Measurements from ENCODE around the gene RNU2-1.
"Not testable (repeated sequence)": the region's sequence is repeated elsewhere in the genome, so short reads cannot be mapped to it uniquely, and the experiment has no call there.

RNU2-1 gene

GRCh38 chr17:43233877-43234276 lies at the start of gene RNU2-1:
TSS of gene RNU2-1 (minus strand) at chr17:43233977.
- not testable (repeated sequence) for DNase-seq (ENCODE audit: low read depth); H3K4me3 ChIP-seq (ENCODE audit: low read depth, low read length)

GRCh38 chr17:43272914-43273313 lies 39.1 kb upstream of the RNU2-1 start:
- DNase-seq (ENCODE audit: low read depth); H3K4me3 ChIP-seq (ENCODE audit: low read depth, low read length): not testable (repeated sequence)

GRCh38 chr17:43272483-43272882 lies 38.7 kb upstream of the RNU2-1 start:
- not testable (repeated sequence) for DNase-seq (ENCODE audit: low read depth); H3K4me3 ChIP-seq (ENCODE audit: low read depth, low read length)

DNA sequence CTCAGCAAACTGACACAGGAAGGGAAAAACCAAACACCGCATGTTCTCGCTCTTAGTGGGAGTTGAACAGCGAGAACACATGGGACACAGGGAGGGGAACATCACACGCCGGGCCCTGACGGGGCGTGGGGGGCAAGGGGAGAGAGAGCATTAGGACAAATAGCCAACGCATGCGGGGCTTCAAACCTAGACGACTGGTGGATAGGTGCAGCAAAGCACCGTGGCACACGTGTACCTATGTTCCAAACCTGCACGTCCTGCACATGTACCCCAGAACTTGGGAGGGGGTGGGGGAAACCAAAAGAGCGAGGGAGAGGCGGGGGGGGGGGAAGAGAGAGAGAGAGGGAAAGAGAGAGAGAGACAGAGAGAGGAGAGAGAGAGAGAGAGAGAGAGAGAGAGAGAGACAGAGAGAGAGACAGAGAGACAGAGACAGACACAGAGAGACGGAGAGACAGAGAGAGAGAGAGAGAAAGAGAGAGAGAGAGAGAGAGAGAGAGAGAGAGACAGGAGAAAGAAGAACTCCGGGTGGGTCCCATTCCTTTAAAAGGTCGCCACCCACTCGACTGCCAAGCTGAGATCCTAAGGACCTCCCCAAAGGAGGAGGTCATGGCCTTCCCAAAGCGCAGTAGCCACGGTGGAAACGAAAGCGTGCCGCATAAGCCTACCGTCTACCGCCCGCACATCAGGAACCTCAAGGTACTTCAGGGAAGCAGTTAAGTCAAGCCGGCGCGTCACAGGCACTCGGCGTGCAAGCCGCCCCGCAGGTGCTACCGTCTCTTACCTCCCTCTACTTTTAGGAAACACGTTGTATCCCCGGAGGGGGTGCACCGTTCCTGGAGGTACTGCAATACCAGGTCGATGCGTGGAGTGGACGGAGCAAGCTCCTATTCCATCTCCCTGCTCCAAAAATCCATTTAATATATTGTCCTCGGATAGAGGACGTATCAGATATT lies 37.1 kb upstream of the RNU2-1 start:
- not testable (repeated sequence) for H3K4me3 ChIP-seq (ENCODE audit: low read depth, low read length); DNase-seq (ENCODE audit: low read depth)

DNA sequence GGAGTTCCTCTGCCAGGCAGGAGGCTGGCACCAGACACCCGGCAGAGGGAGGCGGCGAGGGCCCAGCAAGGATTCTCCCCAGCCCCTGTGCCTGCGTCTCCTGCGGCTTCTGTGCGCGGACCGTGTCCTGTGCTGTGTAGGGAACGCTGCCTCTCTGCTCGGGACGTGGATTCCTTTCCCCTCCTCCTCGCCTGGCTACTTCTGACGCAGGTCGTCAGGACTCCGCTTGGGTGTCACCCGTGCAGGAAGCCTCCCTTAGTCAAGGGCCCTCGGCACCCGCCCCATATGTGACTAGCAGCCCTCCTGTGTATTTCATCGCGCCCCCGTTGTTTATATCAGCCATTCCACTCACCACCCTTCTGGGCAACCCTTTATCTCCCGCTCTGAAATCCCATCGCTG lies 12.7 kb upstream of the RNU2-1 start:
- H3K4me3 ChIP-seq (ENCODE audit: low read depth, low read length); DNase-seq (ENCODE audit: low read depth): not testable (repeated sequence)

DNA sequence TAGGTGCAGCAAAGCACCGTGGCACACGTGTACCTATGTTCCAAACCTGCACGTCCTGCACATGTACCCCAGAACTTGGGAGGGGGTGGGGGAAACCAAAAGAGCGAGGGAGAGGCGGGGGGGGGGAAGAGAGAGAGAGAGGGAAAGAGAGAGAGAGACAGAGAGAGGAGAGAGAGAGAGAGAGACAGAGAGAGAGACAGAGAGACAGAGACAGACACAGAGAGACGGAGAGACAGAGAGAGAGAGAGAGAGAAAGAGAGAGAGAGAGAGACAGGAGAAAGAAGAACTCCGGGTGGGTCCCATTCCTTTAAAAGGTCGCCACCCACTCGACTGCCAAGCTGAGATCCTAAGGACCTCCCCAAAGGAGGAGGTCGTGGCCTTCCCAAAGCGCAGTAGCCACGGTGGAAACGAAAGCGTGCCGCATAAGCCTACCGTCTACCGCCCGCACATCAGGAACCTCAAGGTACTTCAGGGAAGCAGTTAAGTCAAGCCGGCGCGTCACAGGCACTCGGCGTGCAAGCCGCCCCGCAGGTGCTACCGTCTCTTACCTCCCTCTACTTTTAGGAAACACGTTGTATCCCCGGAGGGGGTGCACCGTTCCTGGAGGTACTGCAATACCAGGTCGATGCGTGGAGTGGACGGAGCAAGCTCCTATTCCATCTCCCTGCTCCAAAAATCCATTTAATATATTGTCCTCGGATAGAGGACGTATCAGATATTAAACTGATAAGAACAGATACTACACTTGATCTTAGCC lies 7.0 kb upstream of the RNU2-1 start:
- DNase-seq (ENCODE audit: low read depth), result not testable (repeated sequence)

GRCh38 chr17:43239597-43239996 lies 5.8 kb upstream of the RNU2-1 start:
- not testable (repeated sequence) for DNase-seq (ENCODE audit: low read depth); H3K4me3 ChIP-seq (ENCODE audit: low read depth, low read length)

More for the DNA sequence above, 7.0 kb upstream of the RNU2-1 start:
- H3K4me3 ChIP-seq (ENCODE audit: low read depth, low read length), result not testable (repeated sequence)

- H3K4me3 ChIP-seq (ENCODE audit: low read depth, low read length); DNase-seq (ENCODE audit: low read depth): not testable (repeated sequence)
Measured at GRCh38 chr17:43233263-43233662, 514 bp downstream of the RNU2-1 start.

- not testable (repeated sequence) for DNase-seq (ENCODE audit: low read depth); H3K4me3 ChIP-seq (ENCODE audit: low read depth, low read length)
Measured at GRCh38 chr17:43232021-43232699, 1.6 kb downstream of the RNU2-1 start.

DNA sequence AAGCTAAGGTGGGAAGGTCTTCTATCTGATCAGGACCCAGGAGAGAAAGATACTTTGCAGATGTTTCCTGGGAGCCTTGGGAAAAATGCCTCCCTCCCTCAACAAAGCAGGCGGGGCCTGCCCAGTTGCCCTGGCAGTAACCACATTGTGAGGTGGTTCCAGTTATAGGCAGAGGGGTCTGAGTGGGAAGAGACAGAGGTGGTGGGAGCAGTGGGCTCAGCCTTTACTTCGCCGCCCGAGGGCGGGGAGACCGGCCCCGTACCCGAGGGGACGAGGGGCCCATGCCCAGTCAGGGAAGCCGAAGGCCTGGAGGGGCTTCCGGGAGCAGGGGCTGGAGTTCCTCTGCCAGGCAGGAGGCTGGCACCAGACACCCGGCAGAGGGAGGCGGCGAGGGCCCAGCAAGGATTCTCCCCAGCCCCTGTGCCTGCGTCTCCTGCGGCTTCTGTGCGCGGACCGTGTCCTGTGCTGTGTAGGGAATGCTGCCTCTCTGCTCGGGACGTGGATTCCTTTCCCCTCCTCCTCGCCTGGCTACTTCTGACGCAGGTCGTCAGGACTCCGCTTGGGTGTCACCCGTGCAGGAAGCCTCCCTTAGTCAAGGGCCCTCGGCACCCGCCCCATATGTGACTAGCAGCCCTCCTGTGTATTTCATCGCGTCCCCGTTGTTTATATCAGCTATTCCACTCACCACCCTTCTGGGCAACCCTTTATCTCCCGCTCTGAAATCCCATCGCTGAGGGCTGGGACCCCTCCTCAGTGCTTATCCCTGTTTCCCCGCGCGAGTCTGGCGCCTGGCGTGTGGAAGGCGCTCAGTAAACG lies 2.4 kb downstream of the RNU2-1 start:
- H3K4me3 ChIP-seq (ENCODE audit: low read depth, low read length); DNase-seq (ENCODE audit: low read depth): not testable (repeated sequence)

GRCh38 chr17:43228020-43228782 lies 5.6 kb downstream of the RNU2-1 start, which contains the start of gene CCDC200:
TSS of gene CCDC200 (minus strand) at chr17:43228623. CDS start at chr17:43228554, 69 bp downstream.
- DNase-seq (ENCODE audit: low read depth); H3K4me3 ChIP-seq (ENCODE audit: low read depth, low read length): not testable (repeated sequence)

GRCh38 chr17:43226393-43226792 lies 7.4 kb downstream of the RNU2-1 start:
- no peak for DNase-seq (ENCODE audit: low read depth)
- no peak for TF ChIP-seq CTCF (IDR thresholded peaks at IDR 0.05; ENCODE audit: control insufficient read depth, extremely low read depth, insufficient read depth)
- no peak overlapping the region for H3K4me3 ChIP-seq (ENCODE audit: low read depth, low read length)

All from LNCaP clone FGC (cell line).